G401 (cell line): ENCODE results near the gene MYO1A. TPM values are rescaled to one million over a fixed set of nuclear protein-coding genes. Genes with fewer than 3 reads are reported as not detected.
"Not testable (repeated sequence)": the region's sequence is repeated elsewhere in the genome, so short reads cannot be mapped to it uniquely, and the experiment has no call there.

Source experiments
- DNase-seq: peaks from one replicate; pipeline ENCODE4 v3.0.0-alpha.2; 2015; ENCODE audit warnings: low spot score
- in situ Hi-C: cut with HindIII; loops from 2 replicates; pipeline ENCODE4 v1.10.0; 2016; ENCODE audit warnings: low sequenced_read_pairs, mixed read lengths
- total RNA-seq: library from RNA; depleted of rRNA; stranded (reverse); fragments of >200 nt; shearing (Covaris generic); gene quantifications from 2 replicates; pipeline ENCODE4 v1.2.3, GENCODE V29; 2014

MYO1A gene
- total RNA-seq, 1 experiment from 2014 or later, result not detected

DNA sequence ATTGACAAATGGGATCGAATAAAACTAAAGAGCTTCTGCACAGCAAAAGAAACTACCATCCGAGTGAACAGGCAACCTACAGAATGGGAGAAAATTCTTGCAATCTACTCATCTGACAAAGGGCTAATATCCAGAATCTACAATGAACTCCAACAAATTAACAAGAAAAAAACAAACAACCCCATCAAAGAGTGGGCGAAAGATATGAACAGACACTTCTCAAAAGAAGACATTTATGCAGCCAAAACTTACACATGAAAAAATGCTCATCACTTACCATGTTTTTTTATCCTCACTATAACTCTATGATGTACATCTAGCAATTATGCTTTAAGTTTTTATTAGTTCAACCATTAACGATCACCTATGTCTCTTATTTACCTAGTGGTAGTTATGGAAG, 4.0 kb upstream of the MYO1A start:
- in situ Hi-C loops, DNase-seq: not testable (repeated sequence)

DNA sequence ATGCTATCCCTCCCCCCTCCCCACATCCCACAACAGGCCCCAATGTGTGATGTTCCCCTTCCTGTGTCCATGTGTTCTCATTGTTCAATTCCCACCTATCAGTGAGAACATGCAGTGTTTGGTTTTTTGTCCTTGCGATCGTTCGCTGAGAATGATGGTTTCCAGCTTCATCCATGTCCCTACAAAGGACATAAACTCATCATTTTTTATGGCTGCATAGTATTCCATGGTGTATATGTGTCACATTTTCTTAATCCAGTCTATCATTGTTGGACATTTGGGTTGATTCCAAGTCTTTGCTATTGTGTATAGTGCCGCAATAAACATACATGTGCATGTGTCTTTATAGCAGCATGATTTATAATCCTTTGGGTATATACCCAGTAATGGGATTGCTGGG, 3.2 kb upstream of the MYO1A start:
- in situ Hi-C loops, DNase-seq: not testable (repeated sequence)

DNA sequence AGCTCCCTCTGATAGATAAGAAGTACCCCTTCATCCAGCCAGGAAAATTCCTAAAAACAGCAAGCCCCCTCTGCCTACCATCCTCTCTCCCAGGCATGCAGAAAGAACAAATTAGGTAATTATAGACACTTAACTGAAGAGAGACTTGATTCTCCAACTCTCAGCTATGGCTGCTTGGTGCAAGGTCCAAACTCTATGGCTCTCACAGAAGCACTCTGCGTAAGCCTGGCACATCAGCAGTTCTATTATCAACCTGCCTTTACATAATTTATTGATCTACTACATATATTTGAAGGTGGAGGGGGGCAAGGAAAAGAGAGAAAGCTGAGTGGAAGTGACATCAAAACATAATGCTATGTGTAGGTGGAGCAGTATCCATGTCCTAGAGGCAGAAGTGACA, 1.1 kb upstream of the MYO1A start:
- in situ Hi-C loops, result no loop called here

GRCh38 chr12:57049119-57049446, 846 bp downstream of the MYO1A start:
- in situ Hi-C loops, result no loop called here
- DNase-seq, result no peak

More for the DNA sequence above, 1.1 kb upstream of the MYO1A start:
- DNase-seq, result no peak

- DNase-seq, result no peak
- in situ Hi-C loops, result no loop called here
These were observed 1.4 kb downstream of the MYO1A start for GRCh38 chr12:57048423-57049118.

- in situ Hi-C loops, result no loop called here
These were observed 1.9 kb downstream of the MYO1A start for GRCh38 chr12:57047981-57048380.

DNA sequence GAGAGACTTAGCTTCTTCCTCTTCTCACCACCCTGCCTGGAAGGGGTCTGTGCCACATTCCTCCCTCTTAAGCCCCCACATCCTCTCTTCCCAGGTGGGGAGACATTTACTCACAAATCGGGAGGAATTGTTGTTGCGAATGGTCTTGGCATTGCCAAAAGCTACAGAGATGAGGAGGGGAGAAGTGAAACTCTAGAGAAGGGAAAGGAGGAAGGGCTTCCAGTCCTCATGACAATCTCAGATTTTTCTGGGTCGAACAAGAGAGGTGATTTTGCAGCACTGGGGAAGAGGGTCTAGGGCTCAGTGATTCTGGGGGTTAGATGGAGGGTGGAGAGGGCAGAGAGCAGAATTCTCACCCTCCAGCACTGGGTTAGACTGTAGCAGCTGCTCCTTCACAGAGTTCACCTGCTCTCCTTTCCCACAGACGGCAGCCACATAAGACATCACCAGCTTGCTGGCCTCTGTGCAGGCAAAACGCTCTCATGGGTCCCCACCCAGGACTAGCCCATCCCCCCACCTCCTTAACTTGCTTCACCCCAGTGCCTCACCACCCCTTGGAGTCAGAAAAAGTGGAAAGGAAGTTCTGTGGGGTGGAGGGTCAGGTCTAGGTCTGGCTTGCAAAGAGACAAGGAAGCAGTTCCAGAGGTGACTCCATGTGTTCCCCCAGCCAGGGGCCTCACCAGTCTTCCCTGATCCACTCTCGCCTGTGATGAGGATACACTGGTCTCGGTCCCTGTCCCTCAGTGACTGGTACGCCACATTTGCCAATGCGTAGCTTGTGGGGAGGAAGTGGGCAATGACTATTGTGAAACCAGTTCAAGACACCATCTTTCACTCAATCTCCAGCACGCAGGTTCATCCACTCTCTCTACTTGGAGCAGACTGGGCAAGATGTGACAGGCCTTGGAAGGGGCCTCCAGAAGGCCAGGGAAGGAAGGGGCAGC, 2.7 kb downstream of the MYO1A start:
- in situ Hi-C loops, result no loop called here
- DNase-seq, result no peak

More at GRCh38 chr12:57047981-57048380, 1.9 kb downstream of the MYO1A start:
- no peak for DNase-seq

- in situ Hi-C loops, result no loop called here
These were observed 3.7 kb downstream of the MYO1A start for GRCh38 chr12:57046086-57046791.

GRCh38 chr12:57044889-57045288, 5.0 kb downstream of the MYO1A start:
- in situ Hi-C loops, result no loop called here
- DNase-seq, result no peak

More at GRCh38 chr12:57046086-57046791, 3.7 kb downstream of the MYO1A start:
- DNase-seq, result no peak

GRCh38 chr12:57044468-57044867, 5.5 kb downstream of the MYO1A start:
- no peak for DNase-seq
- in situ Hi-C loops, result no loop called here

GRCh38 chr12:57042695-57043094, 7.2 kb downstream of the MYO1A start:
- in situ Hi-C loops, result no loop called here
- DNase-seq, result no peak

DNA sequence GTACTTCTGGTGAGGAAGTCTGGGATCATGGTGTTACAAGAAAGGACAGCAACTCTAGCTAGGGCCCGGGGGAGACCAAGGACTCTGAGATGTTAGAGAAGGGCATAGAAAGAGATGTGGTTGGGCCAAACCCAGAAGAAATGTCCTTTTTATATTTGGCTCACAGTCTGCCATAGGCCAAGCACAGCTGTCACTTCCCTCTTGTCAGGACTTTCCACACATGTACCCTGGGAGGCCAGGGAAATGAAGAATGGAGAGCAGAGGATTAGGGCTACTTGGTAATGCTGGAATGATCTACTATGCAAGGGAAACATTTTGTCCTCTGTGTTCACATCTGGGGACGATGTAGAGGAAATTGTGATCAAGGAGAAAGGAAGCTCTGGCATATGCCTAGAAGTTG, 9.2 kb downstream of the MYO1A start:
- no peak for DNase-seq
- in situ Hi-C loops, result no loop called here

DNA sequence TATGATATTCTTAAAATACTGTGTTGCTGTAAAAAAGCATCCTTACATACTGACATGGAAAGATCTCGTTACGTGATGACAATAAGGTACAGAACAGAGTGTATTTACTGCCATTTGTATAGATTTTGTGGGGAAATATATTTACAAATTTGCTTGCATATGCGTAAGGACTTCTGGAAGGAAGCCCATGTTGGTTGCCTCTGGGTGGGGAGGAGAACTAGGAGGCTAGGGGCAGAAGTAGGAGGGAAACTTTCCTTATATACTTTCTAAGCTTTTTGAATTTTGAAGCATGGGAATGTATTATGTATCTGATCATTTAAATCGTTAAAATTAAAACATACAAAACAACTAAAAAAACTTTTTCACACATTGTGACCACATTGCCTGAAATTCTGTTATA, 9.7 kb downstream of the MYO1A start:
- no peak for DNase-seq
- in situ Hi-C loops, result no loop called here

- in situ Hi-C loops, result no loop called here
- DNase-seq, result no peak
These were observed 10.7 kb downstream of the MYO1A start for GRCh38 chr12:57039016-57039798.

GRCh38 chr12:57037264-57037663, 12.7 kb downstream of the MYO1A start:
- in situ Hi-C loops, result no loop called here
- no peak for DNase-seq

GRCh38 chr12:57033431-57033830, 16.5 kb downstream of the MYO1A start:
- in situ Hi-C loops, result no loop called here
- DNase-seq, result no peak

- in situ Hi-C loops, result no loop called here
These were observed 18.1 kb downstream of the MYO1A start for GRCh38 chr12:57031789-57032188.

DNA sequence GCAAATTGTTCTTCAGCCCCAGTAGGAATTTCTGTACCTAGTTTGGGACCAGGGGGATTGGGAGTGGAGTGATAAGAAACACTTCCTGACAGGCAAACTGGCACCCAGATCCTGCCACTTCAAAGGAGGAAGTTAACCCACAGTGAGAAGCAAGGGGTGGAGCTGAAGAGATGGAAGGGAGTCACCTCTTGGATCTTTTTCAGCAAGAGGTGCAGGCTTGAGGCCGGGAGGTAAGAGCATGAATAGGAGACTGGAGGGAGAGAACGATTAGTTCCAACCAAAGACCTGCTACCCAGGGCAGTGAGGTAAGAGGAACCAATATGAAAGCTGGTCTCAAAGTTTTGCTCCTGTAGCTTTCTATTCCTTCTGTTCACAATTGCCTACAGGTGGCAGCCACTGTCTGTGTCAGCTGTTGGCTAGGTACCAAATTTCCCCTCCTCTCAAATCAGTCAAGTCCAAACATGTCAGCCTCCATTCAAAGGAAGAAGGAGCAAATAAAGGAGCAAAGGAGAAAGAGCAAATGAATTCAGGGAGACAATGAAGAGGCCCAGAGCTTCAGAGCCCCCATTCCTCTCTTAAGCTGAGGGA, 18.7 kb downstream of the MYO1A start:
- DNase-seq, result no peak
- in situ Hi-C loops, result no loop called here

More at GRCh38 chr12:57031789-57032188, 18.1 kb downstream of the MYO1A start:
- DNase-seq, result no peak

DNA sequence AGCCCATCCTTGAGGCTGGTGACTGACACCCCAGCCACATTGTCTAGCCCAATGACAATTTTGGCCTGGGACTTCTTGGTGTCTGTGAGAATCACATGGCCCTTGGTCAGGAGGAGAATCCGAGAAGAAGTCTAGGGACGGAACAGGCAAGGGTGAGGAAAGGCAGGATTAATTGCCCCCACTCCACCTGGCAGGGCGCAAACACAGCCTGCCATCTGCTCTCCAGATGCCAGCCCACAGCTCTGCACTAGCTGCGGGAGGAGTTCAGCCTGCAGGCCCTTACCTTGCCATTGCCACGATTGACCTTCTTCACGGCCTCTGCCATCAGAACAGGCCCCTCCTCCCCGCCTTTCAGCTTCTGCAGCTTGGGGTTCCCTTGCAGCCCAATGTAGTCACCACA, 20.5 kb downstream of the MYO1A start:
- in situ Hi-C loops, result no loop called here
- no peak for DNase-seq
